HG02763 (cell line): ENCODE results near the gene INTS1.

Experiments
- ATAC-seq: cut with Tn5 transposase; IDR thresholded peaks from one replicate; pipeline ENCODE4 v1.9.1; 2021; ENCODE audit warnings: mild to moderate bottlenecking, moderate library complexity; ENCODE audit not compliant: unreplicated experiment

The INTS1 gene

GRCh38 chr7:1509226-1509625 is 5.0 kb upstream of the INTS1 start:
- no peak for ATAC-seq

- ATAC-seq, result no peak
Observed at GRCh38 chr7:1508277-1508758, 4.1 kb upstream of the INTS1 start.

DNA sequence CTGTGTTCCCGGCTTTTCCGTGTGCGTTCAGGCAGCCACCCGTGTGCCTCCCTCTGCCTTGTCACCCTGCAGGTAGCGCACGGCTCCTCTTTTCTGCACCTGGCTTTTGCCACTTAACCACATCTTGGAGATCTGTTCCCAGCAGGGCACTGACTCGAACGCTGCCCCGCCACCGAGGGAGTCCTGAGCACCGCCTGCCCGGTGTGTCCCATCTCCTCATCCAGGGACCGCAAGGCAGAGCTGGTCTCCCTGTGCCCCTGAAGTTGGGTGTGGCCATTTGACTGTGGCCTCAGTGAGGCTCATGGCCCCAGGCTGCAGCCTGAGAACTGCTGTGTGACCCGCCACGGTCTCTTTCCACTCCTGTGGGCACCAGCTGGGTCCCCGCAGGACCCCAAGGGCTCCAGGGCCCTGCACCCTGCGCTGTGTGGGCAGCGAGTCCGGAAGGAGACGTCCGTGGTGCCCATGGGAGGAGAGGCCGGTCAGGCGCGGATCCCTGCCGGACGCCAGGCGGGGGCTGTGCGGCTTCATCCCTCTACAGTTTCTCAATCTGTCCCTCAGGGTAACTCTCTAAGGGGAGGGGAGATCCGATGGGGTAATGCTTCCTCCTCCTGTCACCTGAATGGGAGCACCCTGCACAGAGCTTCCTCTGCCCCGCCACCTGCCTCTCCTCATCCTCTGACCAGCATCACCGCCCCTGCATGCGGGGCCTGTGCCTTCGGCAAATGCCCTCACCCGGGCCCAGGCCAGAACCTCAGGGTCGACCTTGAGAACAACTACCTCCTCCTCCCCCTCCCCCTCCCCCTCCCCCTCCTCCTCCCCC is 1.8 kb upstream of the INTS1 start:
- no peak for ATAC-seq

DNA sequence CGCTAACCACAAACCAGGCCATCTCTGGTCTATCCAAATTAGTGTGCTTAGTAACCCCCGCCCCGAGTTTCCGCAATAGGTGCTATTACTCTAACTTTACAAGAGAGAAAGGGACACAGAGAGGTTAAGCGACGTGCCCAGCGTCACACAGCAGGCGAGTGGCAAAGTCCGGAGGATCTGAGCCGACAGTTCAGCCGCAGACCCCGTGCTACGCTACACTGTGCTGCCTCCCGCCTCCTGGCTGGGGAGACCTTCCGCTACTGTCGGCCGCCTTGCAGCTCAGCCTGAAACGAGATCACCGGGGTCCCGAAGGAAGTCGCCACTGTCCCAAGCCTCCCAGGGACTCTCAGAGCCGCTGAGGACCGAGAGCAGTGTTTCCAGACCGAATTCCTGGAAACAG is 799 bp downstream of the INTS1 start:
- ATAC-seq, result no peak

DNA sequence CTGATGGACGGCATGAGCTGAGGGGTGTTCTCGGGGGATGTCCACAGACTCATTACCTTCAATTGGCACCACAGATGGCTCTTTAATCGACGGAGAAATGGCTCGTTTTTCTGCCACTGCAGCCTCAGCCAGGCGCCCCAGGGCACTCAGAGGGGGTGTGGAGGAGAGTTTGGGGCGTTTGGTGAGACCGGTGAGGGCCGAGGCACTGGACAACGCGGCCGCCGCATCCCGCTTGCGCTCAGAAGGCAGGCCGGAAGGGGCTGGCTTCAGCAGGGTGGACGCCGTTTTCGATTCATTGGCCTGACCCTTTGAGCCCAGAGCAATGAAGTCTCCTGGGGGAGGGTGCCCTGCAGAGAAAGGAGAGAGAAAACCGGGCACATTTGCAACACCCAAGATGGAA is 1.3 kb downstream of the INTS1 start:
- ATAC-seq, result no peak

- ATAC-seq, result no peak
Observed at GRCh38 chr7:1501487-1502270, 2.5 kb downstream of the INTS1 start.

- no peak for ATAC-seq
Observed at GRCh38 chr7:1500064-1500807, 4.0 kb downstream of the INTS1 start.

- ATAC-seq, result no peak
Observed at GRCh38 chr7:1499367-1500029, 4.7 kb downstream of the INTS1 start.

DNA sequence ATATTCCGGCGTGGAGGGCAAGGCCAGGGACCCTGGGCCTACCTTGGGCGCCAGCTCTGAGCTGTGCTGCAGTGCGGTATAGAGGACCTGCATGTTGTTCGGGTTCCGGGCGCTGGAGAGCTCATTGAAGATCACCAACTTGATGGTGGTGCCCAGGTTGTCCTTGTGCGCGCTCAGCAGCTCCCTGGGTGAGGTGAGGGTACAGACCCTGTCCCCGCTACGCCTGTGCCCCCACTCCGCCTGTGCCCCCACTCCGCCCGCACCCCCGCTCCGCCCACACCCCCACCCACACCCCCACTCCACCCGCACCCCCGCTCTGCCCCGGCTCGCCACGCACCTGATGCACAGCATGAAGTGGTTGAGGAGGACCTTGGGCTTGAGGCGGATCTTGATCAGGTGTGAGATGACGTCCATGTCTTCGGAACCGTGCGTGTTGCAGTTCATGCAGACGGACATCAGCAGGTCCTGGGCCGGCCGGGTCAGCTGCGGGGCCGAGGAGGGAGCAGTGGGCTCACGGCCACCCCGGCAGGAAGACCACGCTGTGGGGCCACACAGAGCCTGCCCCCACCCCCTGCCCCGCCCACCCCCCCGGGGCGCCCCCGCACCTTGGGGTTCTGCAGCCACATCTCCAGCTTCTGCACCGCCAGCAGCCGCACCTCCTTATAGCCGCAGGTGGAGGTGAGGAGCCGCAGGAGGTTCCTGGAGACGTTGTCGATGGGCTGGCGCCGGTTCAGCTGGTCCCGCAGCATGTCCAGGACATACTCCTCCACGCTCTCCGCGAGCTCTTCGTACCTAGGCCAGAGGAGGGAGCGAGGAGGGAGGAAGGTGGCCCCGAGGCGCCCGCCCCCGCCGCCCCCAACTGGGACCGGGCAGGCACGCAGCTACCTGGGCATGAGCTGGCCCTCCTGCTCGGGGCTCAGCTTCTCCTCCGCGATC is 5.6 kb downstream of the INTS1 start:
- ATAC-seq, result no peak

GRCh38 chr7:1497293-1497927 is 6.8 kb downstream of the INTS1 start:
- ATAC-seq, result no peak

GRCh38 chr7:1496531-1497292 is 7.5 kb downstream of the INTS1 start:
- ATAC-seq, result no peak

GRCh38 chr7:1495564-1496242 is 8.5 kb downstream of the INTS1 start:
- no peak for ATAC-seq

- ATAC-seq, result no peak
Observed at GRCh38 chr7:1494866-1495563, 9.2 kb downstream of the INTS1 start.

- ATAC-seq, result no peak
Observed at GRCh38 chr7:1494447-1494846, 9.7 kb downstream of the INTS1 start.

DNA sequence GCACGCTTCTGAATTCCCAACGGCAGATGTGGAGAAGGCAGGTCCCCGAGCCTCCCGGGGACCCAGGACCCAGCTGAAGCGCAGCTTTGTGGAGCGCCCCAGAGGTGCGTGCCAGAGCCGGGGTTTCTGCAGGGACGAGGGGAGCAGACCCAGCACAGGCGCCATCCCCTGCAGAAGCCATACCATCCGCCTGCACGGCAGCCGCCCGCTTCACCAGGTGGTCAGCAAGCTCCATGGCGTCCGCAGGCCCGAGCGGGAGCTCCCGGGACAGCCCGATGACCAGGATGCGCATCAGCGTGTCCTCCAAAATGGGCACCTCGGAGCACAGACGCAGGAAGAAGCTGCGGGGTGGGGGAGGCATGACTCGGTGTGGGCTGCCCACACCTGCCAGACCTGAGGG is 10.6 kb downstream of the INTS1 start:
- ATAC-seq, result no peak

- no peak for ATAC-seq
Observed at GRCh38 chr7:1493129-1493528, 11.1 kb downstream of the INTS1 start.

- ATAC-seq, result no peak
Observed at GRCh38 chr7:1492640-1493039, 11.5 kb downstream of the INTS1 start.
